Mucosa of rectum (tissue), 2 donors: ENCODE measurements around the gene SBF1.
"Not testable (repeated sequence)": the region's sequence is repeated elsewhere in the genome, so short reads cannot be mapped to it uniquely, and the experiment has no call there.

Experiments
- H3K27ac ChIP-seq, 2 donors: one replicate each; pipeline ENCODE4 v1.7.0; 2013; ENCODE audit warnings: inconsistent platforms in 2 of 2, low read depth in 2 of 2, low read length in 2 of 2
- H3K27me3 ChIP-seq, 2 donors: one replicate each; pipeline ENCODE4 v1.7.0; 2013; ENCODE audit warnings: low read length in 2 of 2; ENCODE audit not compliant: control insufficient read depth in 2 of 2, insufficient read depth in 2 of 2
- H3K36me3 ChIP-seq, 2 donors: one replicate each; pipeline ENCODE4 v1.7.0; 2013; ENCODE audit warnings: low read length in 2 of 2; ENCODE audit not compliant: control insufficient read depth in 2 of 2, insufficient read depth in 2 of 2
- H3K4me1 ChIP-seq, 2 donors: one replicate each; pipeline ENCODE4 v1.7.0; 2013; ENCODE audit warnings: low read length in 2 of 2, mild to moderate bottlenecking in 1 of 2; ENCODE audit not compliant: control insufficient read depth in 2 of 2, insufficient read depth in 2 of 2
- H3K4me3 ChIP-seq, 2 donors: one replicate each; pipeline ENCODE4 v1.7.0; 2013; ENCODE audit warnings: low read length in 2 of 2
- H3K9ac ChIP-seq, 2 donors: one replicate each; pipeline ENCODE4 v1.7.0; 2013; ENCODE audit warnings: low read length in 2 of 2, low read depth in 1 of 2, mild to moderate bottlenecking in 1 of 2
- H3K9me3 ChIP-seq, 2 donors: one replicate each; pipeline ENCODE4 v1.7.0; 2013; ENCODE audit warnings: low read length in 2 of 2; ENCODE audit not compliant: control insufficient read depth in 2 of 2
- donor health status: healthy.
- donor health status: Normal muscosa, but diverticular disease.

Gene SBF1

GRCh38 chr22:50408954-50409353, 65.9 kb downstream of the SBF1 start:
- H3K27ac ChIP-seq, H3K4me3 ChIP-seq, H3K9me3 ChIP-seq, H3K27me3 ChIP-seq, H3K9ac ChIP-seq, H3K4me1 ChIP-seq: not testable (repeated sequence)
- peaks cover 14 to 32% of the 10 kb centered on the region in 2 donors for H3K36me3 ChIP-seq

- H3K27me3 ChIP-seq = no peaks in the 10 kb centered on the region
- H3K9ac ChIP-seq = no peak overlapping the region
- peaks cover 14 to 29% of the 10 kb centered on the region in 2 donors for H3K36me3 ChIP-seq
- peaks cover 0 to 2% of the 10 kb centered on the region in 2 donors for H3K4me1 ChIP-seq
- H3K27ac ChIP-seq = no peak overlapping the region
- no peak overlapping the region for H3K4me3 ChIP-seq
- H3K9me3 ChIP-seq = no peaks in the 10 kb centered on the region
Observed at GRCh38 chr22:50408311-50408710, 66.5 kb downstream of the SBF1 start.

GRCh38 chr22:50406416-50407170, 68.2 kb downstream of the SBF1 start:
- peaks cover 14 to 31% of the 10 kb centered on the region in 2 donors for H3K36me3 ChIP-seq
- no peak overlapping the region for H3K27ac ChIP-seq
- no peaks in the 10 kb centered on the region for H3K27me3 ChIP-seq
- H3K9me3 ChIP-seq = no peaks in the 10 kb centered on the region
- H3K4me3 ChIP-seq = no peak overlapping the region
- H3K9ac ChIP-seq = no peak overlapping the region
- peaks cover 0 to 4% of the 10 kb centered on the region in 2 donors for H3K4me1 ChIP-seq

GRCh38 chr22:50403701-50404101, 71.1 kb downstream of the SBF1 start:
- Histone ChIP-seq H3K4me3 (no peak overlapping the region), H3K4me1 (peaks cover 0 to 4% of the 10 kb centered on the region in 2 donors), H3K27ac (no peak overlapping the region), H3K9me3 (no peaks in the 10 kb centered on the region), H3K9ac (no peak overlapping the region), H3K36me3 (peaks cover 19 to 35% of the 10 kb centered on the region in 2 donors), H3K27me3 (no peaks in the 10 kb centered on the region)

GRCh38 chr22:50401907-50402306, 72.9 kb downstream of the SBF1 start:
- Histone ChIP-seq H3K27me3 (no peaks in the 10 kb centered on the region), H3K9ac (no peak overlapping the region), H3K36me3 (peaks cover 10 to 22% of the 10 kb centered on the region in 2 donors), H3K27ac (no peak overlapping the region), H3K4me3 (no peak overlapping the region), H3K9me3 (no peaks in the 10 kb centered on the region), H3K4me1 (peaks cover 0 to 4% of the 10 kb centered on the region in 2 donors)

GRCh38 chr22:50400931-50401330, 73.9 kb downstream of the SBF1 start:
- Histone ChIP-seq H3K4me1 (peaks cover 5 to 10% of the 10 kb centered on the region in 2 donors), H3K4me3 (no peak overlapping the region), H3K9me3 (no peaks in the 10 kb centered on the region), H3K36me3 (peaks cover 6 to 20% of the 10 kb centered on the region in 2 donors), H3K27me3 (no peaks in the 10 kb centered on the region), H3K9ac (no peak overlapping the region), H3K27ac (no peak overlapping the region)

GRCh38 chr22:50400406-50400805, 74.4 kb downstream of the SBF1 start:
- no peaks in the 10 kb centered on the region for H3K27me3 ChIP-seq
- H3K4me3 ChIP-seq = no peak overlapping the region
- H3K9ac ChIP-seq = no peak overlapping the region
- H3K36me3 ChIP-seq = peaks cover 6 to 20% of the 10 kb centered on the region in 2 donors
- H3K9me3 ChIP-seq = no peaks in the 10 kb centered on the region
- H3K27ac ChIP-seq = no peak overlapping the region
- peaks cover 5 to 10% of the 10 kb centered on the region in 2 donors for H3K4me1 ChIP-seq

GRCh38 chr22:50399751-50400331, 75.0 kb downstream of the SBF1 start:
- H3K27ac ChIP-seq = peak overlapping the region; percentile 39 to 63
- H3K4me1 ChIP-seq = peaks cover 5 to 10% of the 10 kb centered on the region in 2 donors

GRCh38 chr22:50398831-50399648, 75.8 kb downstream of the SBF1 start:
- Histone ChIP-seq H3K4me1 (peaks cover 5 to 10% of the 10 kb centered on the region in 2 donors), H3K27ac (peak overlapping the region; percentile 39 to 63), H3K9ac (no peak overlapping the region)

More at GRCh38 chr22:50399751-50400331, 75.0 kb downstream of the SBF1 start:
- H3K9ac ChIP-seq = no peak overlapping the region
- H3K36me3 ChIP-seq = peaks cover 9 to 24% of the 10 kb centered on the region in 2 donors
- H3K9me3 ChIP-seq = no peaks in the 10 kb centered on the region
- H3K4me3 ChIP-seq = no peak overlapping the region
- no peaks in the 10 kb centered on the region for H3K27me3 ChIP-seq

More at GRCh38 chr22:50398831-50399648, 75.8 kb downstream of the SBF1 start:
- Histone ChIP-seq H3K36me3 (peaks cover 11 to 27% of the 10 kb centered on the region in 2 donors), H3K9me3 (no peaks in the 10 kb centered on the region), H3K27me3 (no peaks in the 10 kb centered on the region), H3K4me3 (no peak overlapping the region)
